ENCODE measurements around the gene SETD9. TPM values are rescaled to one million over a fixed set of nuclear protein-coding genes. Genes with fewer than 3 reads are reported as not detected.

The SETD9 gene
- total RNA-seq = 13.1 to 15.6 TPM (median 15.2 TPM) in 3 replicates

GRCh38 chr5:56909294-56910209, at the start of gene SETD9:
TSS of gene SETD9 (plus strand) at chr5:56909596. CDS start at chr5:56909646, 50 bp downstream.
- peak within 1 kb of the TSS; percentile 81 for H3K4me3 Mint-ChIP-seq
- TF ChIP-seq CTCF (IDR thresholded peaks at IDR 0.05; ENCODE audit: unreplicated experiment) = no peak
- peaks cover 22% of the 10 kb centered on the region for H3K4me1 Mint-ChIP-seq
- no peaks in the 10 kb centered on the region for H3K27me3 Mint-ChIP-seq (ENCODE audit: low read depth)
- peak within 1 kb of the TSS; percentile 99 for H3K27ac Mint-ChIP-seq
- peaks cover 6% of the 10 kb centered on the region for H3K9me3 Mint-ChIP-seq
- peaks cover 10% of the 10 kb centered on the region for H3K36me3 Mint-ChIP-seq
- DNase-seq (ENCODE audit: low spot score in 2 of 2, unreplicated experiment in 2 of 2) = peak; percentile 95 to 98

GRCh38 chr5:56861893-56862485, 47.4 kb upstream of the SETD9 start:
- Mint-ChIP-seq H3K27ac (no peak overlapping the region), H3K4me1 (peaks cover 7% of the 10 kb centered on the region), H3K4me3 (no peak overlapping the region), H3K36me3 (peaks cover 26% of the 10 kb centered on the region), H3K9me3 (peaks cover 3% of the 10 kb centered on the region), H3K27me3 (ENCODE audit: low read depth) (no peaks in the 10 kb centered on the region)
- no peak for DNase-seq (ENCODE audit: low spot score in 2 of 2, unreplicated experiment in 2 of 2)
- TF ChIP-seq CTCF (IDR thresholded peaks at IDR 0.05; ENCODE audit: unreplicated experiment) = no peak

- H3K4me3 Mint-ChIP-seq = no peak overlapping the region
- H3K4me1 Mint-ChIP-seq = peaks cover 7% of the 10 kb centered on the region
- H3K27me3 Mint-ChIP-seq (ENCODE audit: low read depth) = no peaks in the 10 kb centered on the region
- no peak overlapping the region for H3K27ac Mint-ChIP-seq
- no peak for TF ChIP-seq CTCF (IDR thresholded peaks at IDR 0.05; ENCODE audit: unreplicated experiment)
- no peak for DNase-seq (ENCODE audit: low spot score in 2 of 2, unreplicated experiment in 2 of 2)
- peaks cover 26% of the 10 kb centered on the region for H3K36me3 Mint-ChIP-seq
- H3K9me3 Mint-ChIP-seq = peaks cover 3% of the 10 kb centered on the region
These were observed 46.5 kb upstream of the SETD9 start for GRCh38 chr5:56862909-56863308.

GRCh38 chr5:56871777-56872176, 37.6 kb upstream of the SETD9 start:
- peaks cover 46% of the 10 kb centered on the region for H3K36me3 Mint-ChIP-seq
- TF ChIP-seq CTCF (IDR thresholded peaks at IDR 0.05; ENCODE audit: unreplicated experiment) = no peak
- DNase-seq (ENCODE audit: low spot score in 2 of 2, unreplicated experiment in 2 of 2) = no peak
- H3K4me1 Mint-ChIP-seq = no peaks in the 10 kb centered on the region
- H3K27ac Mint-ChIP-seq = no peak overlapping the region
- no peaks in the 10 kb centered on the region for H3K9me3 Mint-ChIP-seq
- H3K27me3 Mint-ChIP-seq (ENCODE audit: low read depth) = no peaks in the 10 kb centered on the region
- no peak overlapping the region for H3K4me3 Mint-ChIP-seq

GRCh38 chr5:56873056-56873455, 36.3 kb upstream of the SETD9 start:
- Mint-ChIP-seq H3K36me3 (peaks cover 50% of the 10 kb centered on the region), H3K9me3 (no peaks in the 10 kb centered on the region), H3K27ac (no peak overlapping the region), H3K4me3 (no peak overlapping the region), H3K4me1 (no peaks in the 10 kb centered on the region), H3K27me3 (ENCODE audit: low read depth) (no peaks in the 10 kb centered on the region)
- DNase-seq (ENCODE audit: low spot score in 2 of 2, unreplicated experiment in 2 of 2) = no peak
- TF ChIP-seq CTCF (IDR thresholded peaks at IDR 0.05; ENCODE audit: unreplicated experiment) = no peak
